Cerebellar nuclear complex (tissue), 1 donor: ENCODE results near the gene ZRANB2.

ENCODE experiments used
- DNase-seq, 2 experiments: peaks; one replicate each; lab custom pipeline; 2025; lab: John Stamatoyannopoulos, UW

Gene ZRANB2

GRCh38 chr1:71027991-71028390, 52.8 kb downstream of the ZRANB2 start:
- DNase-seq: no peak

GRCh38 chr1:71026093-71026492, 54.7 kb downstream of the ZRANB2 start:
- no peak for DNase-seq

GRCh38 chr1:71023515-71023914, 57.3 kb downstream of the ZRANB2 start:
- no peak for DNase-seq

- DNase-seq: no peak
Measured at GRCh38 chr1:71019233-71019969, 61.4 kb downstream of the ZRANB2 start.

- DNase-seq: no peak
Measured at GRCh38 chr1:71018791-71019190, 62.0 kb downstream of the ZRANB2 start.

GRCh38 chr1:71015745-71016144, 65.1 kb downstream of the ZRANB2 start:
- no peak for DNase-seq

- DNase-seq: no peak
Measured at GRCh38 chr1:71014178-71014579, 66.7 kb downstream of the ZRANB2 start.
